IgD-negative memory B cell (primary cell): Measurements from ENCODE around the gene KLRC4. TPM values are rescaled to one million over a fixed set of nuclear protein-coding genes. Genes with fewer than 3 reads are reported as not detected.
"Not testable (repeated sequence)": the region's sequence is repeated elsewhere in the genome, so short reads cannot be mapped to it uniquely, and the experiment has no call there.

Experiments used
- H3K27ac Mint-ChIP-seq, 3 donors: one replicate each; pipeline ENCODE4 v1.8.0; 2020 to 2022; ENCODE audit warnings: mild to moderate bottlenecking in 3 of 3, mixed read lengths in 3 of 3, moderate library complexity in 1 of 3
- H3K27me3 Mint-ChIP-seq: one replicate; pipeline ENCODE4 v1.8.0; 2021; ENCODE audit warnings: mixed read lengths
- H3K36me3 Mint-ChIP-seq: one replicate; pipeline ENCODE4 v1.8.0; 2020; ENCODE audit warnings: mild to moderate bottlenecking, mixed read lengths
- H3K4me1 Mint-ChIP-seq, 3 donors: one replicate each; pipeline ENCODE4 v1.8.0; 2020 to 2022; ENCODE audit warnings: mixed read lengths in 3 of 3, mild to moderate bottlenecking in 1 of 3
- H3K4me3 Mint-ChIP-seq, 4 donors: one replicate each; pipeline ENCODE4 v1.8.0; 2020 to 2022; ENCODE audit warnings: mild to moderate bottlenecking in 4 of 4, mixed read lengths in 4 of 4, moderate library complexity in 3 of 4
- H3K9me3 Mint-ChIP-seq, 3 donors: one replicate each; pipeline ENCODE4 v1.8.0; 2020 to 2021; ENCODE audit warnings: mixed read lengths in 3 of 3, mild to moderate bottlenecking in 1 of 3
- polyA plus RNA-seq: library from polyadenylated mRNA; unstranded; fragments of 300-500 nt; fragmentation: Illumina TruSeq; gene quantifications from one replicate; pipeline ENCODE4 v1.2.3, GENCODE V29; 2021

KLRC4 gene
- polyA plus RNA-seq, 1 donor from 2014 or later, result not detected

GRCh38 chr12:10420334-10420733 lies 10.8 kb upstream of the KLRC4 start, which contains the start of gene KLRC3:
TSS of gene KLRC3 (minus strand) at chr12:10420595. CDS start at chr12:10420550, 45 bp downstream.
- H3K36me3 Mint-ChIP-seq, H3K9me3 Mint-ChIP-seq, H3K27me3 Mint-ChIP-seq, H3K27ac Mint-ChIP-seq, H3K4me1 Mint-ChIP-seq, H3K4me3 Mint-ChIP-seq: not testable (repeated sequence)

GRCh38 chr12:10408842-10409241 lies 715 bp downstream of the KLRC4 start:
- no peak overlapping the region for H3K4me3 Mint-ChIP-seq
- no peak overlapping the region for H3K27ac Mint-ChIP-seq
- peaks cover 0 to 7% (median 3%) of the 10 kb centered on the region in 3 donors for H3K9me3 Mint-ChIP-seq
- no peaks in the 10 kb centered on the region for H3K36me3 Mint-ChIP-seq
- H3K27me3 Mint-ChIP-seq, result peaks cover 1% of the 10 kb centered on the region
- H3K4me1 Mint-ChIP-seq, result no peaks in the 10 kb centered on the region

GRCh38 chr12:10406725-10407124 lies 2.8 kb downstream of the KLRC4 start:
- no peaks in the 10 kb centered on the region for H3K36me3 Mint-ChIP-seq
- H3K4me1 Mint-ChIP-seq, result no peaks in the 10 kb centered on the region
- peaks cover 0 to 7% (median 3%) of the 10 kb centered on the region in 3 donors for H3K9me3 Mint-ChIP-seq
- H3K4me3 Mint-ChIP-seq, result peak overlapping the region in 1 of 4 donors; percentile 12
- H3K27ac Mint-ChIP-seq, result no peak overlapping the region
- peaks cover 1% of the 10 kb centered on the region for H3K27me3 Mint-ChIP-seq

GRCh38 chr12:10405294-10405693 lies 4.3 kb downstream of the KLRC4 start:
- H3K4me1 Mint-ChIP-seq, result no peaks in the 10 kb centered on the region
- H3K27me3 Mint-ChIP-seq, result peaks cover 1% of the 10 kb centered on the region
- no peak overlapping the region for H3K27ac Mint-ChIP-seq
- H3K36me3 Mint-ChIP-seq, result no peaks in the 10 kb centered on the region
- no peak overlapping the region for H3K4me3 Mint-ChIP-seq
- H3K9me3 Mint-ChIP-seq, result peaks cover 0 to 7% (median 3%) of the 10 kb centered on the region in 3 donors

- Mint-ChIP-seq H3K27me3 (peaks cover 1% of the 10 kb centered on the region), H3K4me3 (no peak overlapping the region), H3K27ac (no peak overlapping the region), H3K36me3 (no peaks in the 10 kb centered on the region), H3K4me1 (no peaks in the 10 kb centered on the region), H3K9me3 (peaks cover 0 to 7% (median 3%) of the 10 kb centered on the region in 3 donors)
These were observed 4.8 kb downstream of the KLRC4 start for GRCh38 chr12:10404798-10405197.

GRCh38 chr12:10400829-10401228 lies 8.7 kb downstream of the KLRC4 start:
- peaks cover 0 to 7% (median 5%) of the 10 kb centered on the region in 3 donors for H3K9me3 Mint-ChIP-seq
- no peak overlapping the region for H3K27ac Mint-ChIP-seq
- no peaks in the 10 kb centered on the region for H3K36me3 Mint-ChIP-seq
- peaks cover 2% of the 10 kb centered on the region for H3K27me3 Mint-ChIP-seq
- H3K4me1 Mint-ChIP-seq, result peaks cover 0 to under 1% (median under 1%) of the 10 kb centered on the region in 3 donors
- no peak overlapping the region for H3K4me3 Mint-ChIP-seq

- no peak overlapping the region for H3K27ac Mint-ChIP-seq
- H3K4me3 Mint-ChIP-seq, result no peak overlapping the region
- H3K4me1 Mint-ChIP-seq, result peaks cover 9 to 17% (median 10%) of the 10 kb centered on the region in 3 donors
These were observed 11.4 kb downstream of the KLRC4 start for GRCh38 chr12:10398168-10398567.

GRCh38 chr12:10397296-10397695 lies 12.3 kb downstream of the KLRC4 start:
- H3K27me3 Mint-ChIP-seq, result peaks cover 7% of the 10 kb centered on the region
- peaks cover 0 to 2% (median 0%) of the 10 kb centered on the region in 3 donors for H3K9me3 Mint-ChIP-seq
- H3K36me3 Mint-ChIP-seq, result peaks cover 2% of the 10 kb centered on the region
- no peak overlapping the region for H3K27ac Mint-ChIP-seq
- peaks cover 9 to 21% (median 11%) of the 10 kb centered on the region in 3 donors for H3K4me1 Mint-ChIP-seq
- H3K4me3 Mint-ChIP-seq, result no peak overlapping the region

More at GRCh38 chr12:10398168-10398567, 11.4 kb downstream of the KLRC4 start:
- Mint-ChIP-seq H3K36me3 (peaks cover 2% of the 10 kb centered on the region), H3K27me3 (peaks cover 5% of the 10 kb centered on the region), H3K9me3 (peaks cover 0 to 2% (median 0%) of the 10 kb centered on the region in 3 donors)

- H3K36me3 Mint-ChIP-seq, H3K4me3 Mint-ChIP-seq, H3K27me3 Mint-ChIP-seq, H3K9me3 Mint-ChIP-seq: not testable (repeated sequence)
- H3K27ac Mint-ChIP-seq, result peak overlapping the region in 2 of 3 donors; percentile 69 to 81
- peaks cover 9 to 28% (median 11%) of the 10 kb centered on the region in 3 donors for H3K4me1 Mint-ChIP-seq
These were observed 13.4 kb downstream of the KLRC4 start for GRCh38 chr12:10396176-10396575.

- Mint-ChIP-seq H3K4me1 (peaks cover 9 to 28% (median 11%) of the 10 kb centered on the region in 3 donors), H3K36me3 (peaks cover 2% of the 10 kb centered on the region), H3K27me3 (peaks cover 8% of the 10 kb centered on the region), H3K27ac (peak overlapping the region; percentile 69 to 81 (median 80)), H3K9me3 (peaks cover 0 to 2% (median 0%) of the 10 kb centered on the region in 3 donors), H3K4me3 (peak overlapping the region in 3 of 4 donors; percentile 2 to 64 (median 59))
These were observed 14.1 kb downstream of the KLRC4 start for GRCh38 chr12:10395390-10395998.

GRCh38 chr12:10394531-10395152 lies 14.9 kb downstream of the KLRC4 start:
- not testable (repeated sequence) for H3K27me3 Mint-ChIP-seq, H3K36me3 Mint-ChIP-seq, H3K9me3 Mint-ChIP-seq
- Mint-ChIP-seq H3K27ac (peak overlapping the region; percentile 69 to 81 (median 74)), H3K4me3 (peak overlapping the region in 1 of 4 donors; percentile 64), H3K4me1 (peaks cover 9 to 28% (median 11%) of the 10 kb centered on the region in 3 donors)

GRCh38 chr12:10393291-10393690 lies 16.3 kb downstream of the KLRC4 start:
- peaks cover 8% of the 10 kb centered on the region for H3K27me3 Mint-ChIP-seq
- peaks cover 9 to 32% (median 11%) of the 10 kb centered on the region in 3 donors for H3K4me1 Mint-ChIP-seq
- no peak overlapping the region for H3K27ac Mint-ChIP-seq
- no peak overlapping the region for H3K4me3 Mint-ChIP-seq
- H3K36me3 Mint-ChIP-seq, result peaks cover 2% of the 10 kb centered on the region
- H3K9me3 Mint-ChIP-seq, result no peaks in the 10 kb centered on the region

- Mint-ChIP-seq H3K27me3 (peaks cover 8% of the 10 kb centered on the region), H3K36me3 (peaks cover 2% of the 10 kb centered on the region), H3K4me3 (no peak overlapping the region), H3K27ac (peak overlapping the region; percentile 22 to 76 (median 55)), H3K4me1 (peaks cover 9 to 32% (median 11%) of the 10 kb centered on the region in 3 donors), H3K9me3 (no peaks in the 10 kb centered on the region)
These were observed 17.1 kb downstream of the KLRC4 start for GRCh38 chr12:10392394-10392930.

GRCh38 chr12:10390991-10391390 lies 18.6 kb downstream of the KLRC4 start:
- H3K27me3 Mint-ChIP-seq, H3K9me3 Mint-ChIP-seq, H3K27ac Mint-ChIP-seq, H3K4me3 Mint-ChIP-seq, H3K36me3 Mint-ChIP-seq: not testable (repeated sequence)
- peaks cover 9 to 32% (median 11%) of the 10 kb centered on the region in 3 donors for H3K4me1 Mint-ChIP-seq

- H3K27me3 Mint-ChIP-seq, result peaks cover 7% of the 10 kb centered on the region
- H3K27ac Mint-ChIP-seq, result peak within 1 kb of the TSS in 1 of 3 donors; percentile 68
- H3K9me3 Mint-ChIP-seq, result no peaks in the 10 kb centered on the region
- peaks cover 2 to 22% (median 2%) of the 10 kb centered on the region in 3 donors for H3K4me1 Mint-ChIP-seq
- H3K4me3 Mint-ChIP-seq, result peak within 1 kb of the TSS in 3 of 4 donors; percentile 15 to 67 (median 51)
- peaks cover 2% of the 10 kb centered on the region for H3K36me3 Mint-ChIP-seq
These were observed 19.7 kb downstream of the KLRC4 start, which contains the start of gene KLRK1 for GRCh38 chr12:10389904-10390303. TSS of gene KLRK1 (minus strand) at chr12:10390041. CDS start at chr12:10388810, 1,231 bp downstream.
